Measurements from ENCODE around the gene MRPL24. TPM values are rescaled to one million over a fixed set of nuclear protein-coding genes. Genes with fewer than 3 reads are reported as not detected.

Gene MRPL24
- total RNA-seq, 1 donor from 2014 or later = 25.1 TPM

DNA sequence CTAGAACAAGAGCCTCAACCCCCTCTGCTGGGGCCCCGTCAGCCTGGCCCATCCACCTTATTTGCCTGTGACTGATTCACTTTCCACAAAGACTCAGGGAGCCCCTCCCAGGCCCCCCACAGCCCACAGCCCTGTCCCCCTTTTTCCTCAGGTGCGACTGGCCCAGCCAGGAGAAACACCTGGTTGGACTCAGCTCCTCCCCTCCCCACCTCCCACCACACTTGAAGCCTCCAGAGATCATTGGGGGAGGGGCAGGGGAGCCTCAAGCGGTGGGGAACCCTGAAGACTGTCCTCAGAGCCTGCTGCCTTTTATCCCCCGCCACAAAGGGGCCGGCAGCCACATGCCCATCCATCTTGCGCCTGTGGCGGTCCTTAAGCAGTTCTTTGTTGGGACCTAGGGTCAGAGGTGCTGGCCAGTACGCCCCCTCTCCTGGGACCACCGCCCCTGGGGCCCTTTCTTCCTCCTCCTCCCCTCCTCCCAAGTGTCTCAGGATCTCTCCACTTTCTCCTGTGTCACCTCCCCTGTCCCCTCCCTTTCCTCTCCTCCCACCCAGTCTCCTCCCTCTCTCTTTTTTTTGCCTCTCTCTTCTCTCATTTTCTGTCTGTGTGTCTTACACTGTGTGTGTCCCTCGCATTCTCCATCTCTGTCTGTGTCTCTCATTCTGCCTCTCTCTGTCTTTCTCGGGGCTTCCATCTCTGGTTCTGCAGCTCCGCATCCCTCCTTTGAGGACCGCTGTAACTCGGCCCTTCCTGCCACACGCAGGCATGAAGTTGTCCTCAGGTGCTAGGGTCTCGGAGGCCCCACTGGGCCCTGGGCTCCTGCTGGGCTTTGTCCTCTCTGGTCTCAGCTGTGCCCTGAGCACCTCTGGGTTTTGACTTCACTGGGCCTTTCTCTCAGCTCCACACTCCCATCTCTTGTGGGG lies 47.7 kb downstream of the MRPL24 start:
- peaks cover 5% of the 10 kb centered on the region for H3K9me3 Mint-ChIP-seq (ENCODE audit: unreplicated experiment)
- H3K27ac Mint-ChIP-seq (ENCODE audit: unreplicated experiment) = no peak overlapping the region
- H3K36me3 Mint-ChIP-seq (ENCODE audit: unreplicated experiment) = no peaks in the 10 kb centered on the region
- H3K4me3 Mint-ChIP-seq (ENCODE audit: unreplicated experiment) = peak overlapping the region; percentile 71
- TF ChIP-seq, protein P1, sequence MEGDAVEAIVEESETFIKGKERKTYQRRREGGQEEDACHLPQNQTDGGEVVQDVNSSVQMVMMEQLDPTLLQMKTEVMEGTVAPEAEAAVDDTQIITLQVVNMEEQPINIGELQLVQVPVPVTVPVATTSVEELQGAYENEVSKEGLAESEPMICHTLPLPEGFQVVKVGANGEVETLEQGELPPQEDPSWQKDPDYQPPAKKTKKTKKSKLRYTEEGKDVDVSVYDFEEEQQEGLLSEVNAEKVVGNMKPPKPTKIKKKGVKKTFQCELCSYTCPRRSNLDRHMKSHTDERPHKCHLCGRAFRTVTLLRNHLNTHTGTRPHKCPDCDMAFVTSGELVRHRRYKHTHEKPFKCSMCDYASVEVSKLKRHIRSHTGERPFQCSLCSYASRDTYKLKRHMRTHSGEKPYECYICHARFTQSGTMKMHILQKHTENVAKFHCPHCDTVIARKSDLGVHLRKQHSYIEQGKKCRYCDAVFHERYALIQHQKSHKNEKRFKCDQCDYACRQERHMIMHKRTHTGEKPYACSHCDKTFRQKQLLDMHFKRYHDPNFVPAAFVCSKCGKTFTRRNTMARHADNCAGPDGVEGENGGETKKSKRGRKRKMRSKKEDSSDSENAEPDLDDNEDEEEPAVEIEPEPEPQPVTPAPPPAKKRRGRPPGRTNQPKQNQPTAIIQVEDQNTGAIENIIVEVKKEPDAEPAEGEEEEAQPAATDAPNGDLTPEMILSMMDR (IDR thresholded peaks at IDR 0.05; ENCODE audit: partially characterized antibody, unreplicated experiment) = no peak
- peaks cover 38% of the 10 kb centered on the region for H3K27me3 Mint-ChIP-seq (ENCODE audit: unreplicated experiment)
- H3K4me1 Mint-ChIP-seq (ENCODE audit: low read depth, unreplicated experiment) = peaks cover 15% of the 10 kb centered on the region
- peak; percentile 44 for DNase-seq

DNA sequence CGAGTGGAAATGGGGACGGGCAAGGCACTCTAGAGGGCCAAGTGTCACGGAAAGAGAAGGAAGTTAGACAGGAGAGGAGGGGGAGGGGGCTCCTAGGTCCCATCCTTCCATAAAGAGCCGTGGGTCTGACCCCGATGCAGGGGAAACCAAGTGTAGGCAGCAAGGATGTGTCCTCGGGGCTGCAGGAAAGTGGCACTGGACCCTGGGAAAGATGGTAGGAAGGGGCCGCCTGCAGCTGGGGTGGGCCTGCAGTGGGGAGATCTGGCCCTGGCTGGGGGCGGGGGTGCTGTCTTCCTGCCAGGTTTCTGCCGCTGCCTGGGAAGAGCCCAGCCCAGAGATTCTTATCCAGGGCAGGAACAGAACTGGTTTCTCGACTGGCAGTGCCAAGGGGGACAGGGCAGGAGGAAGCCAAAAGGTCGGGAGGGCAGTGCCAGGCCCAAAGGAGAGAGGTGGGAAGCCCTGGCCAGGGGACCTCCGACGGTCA lies 48.4 kb downstream of the MRPL24 start:
- no peak for DNase-seq
- peaks cover 5% of the 10 kb centered on the region for H3K9me3 Mint-ChIP-seq (ENCODE audit: unreplicated experiment)
- TF ChIP-seq, protein P1 (IDR thresholded peaks at IDR 0.05; ENCODE audit: partially characterized antibody, unreplicated experiment) = no peak
- no peaks in the 10 kb centered on the region for H3K36me3 Mint-ChIP-seq (ENCODE audit: unreplicated experiment)
- peaks cover 15% of the 10 kb centered on the region for H3K4me1 Mint-ChIP-seq (ENCODE audit: low read depth, unreplicated experiment)
- peaks cover 33% of the 10 kb centered on the region for H3K27me3 Mint-ChIP-seq (ENCODE audit: unreplicated experiment)
- H3K4me3 Mint-ChIP-seq (ENCODE audit: unreplicated experiment) = peak overlapping the region; percentile 0
- no peak overlapping the region for H3K27ac Mint-ChIP-seq (ENCODE audit: unreplicated experiment)

DNA sequence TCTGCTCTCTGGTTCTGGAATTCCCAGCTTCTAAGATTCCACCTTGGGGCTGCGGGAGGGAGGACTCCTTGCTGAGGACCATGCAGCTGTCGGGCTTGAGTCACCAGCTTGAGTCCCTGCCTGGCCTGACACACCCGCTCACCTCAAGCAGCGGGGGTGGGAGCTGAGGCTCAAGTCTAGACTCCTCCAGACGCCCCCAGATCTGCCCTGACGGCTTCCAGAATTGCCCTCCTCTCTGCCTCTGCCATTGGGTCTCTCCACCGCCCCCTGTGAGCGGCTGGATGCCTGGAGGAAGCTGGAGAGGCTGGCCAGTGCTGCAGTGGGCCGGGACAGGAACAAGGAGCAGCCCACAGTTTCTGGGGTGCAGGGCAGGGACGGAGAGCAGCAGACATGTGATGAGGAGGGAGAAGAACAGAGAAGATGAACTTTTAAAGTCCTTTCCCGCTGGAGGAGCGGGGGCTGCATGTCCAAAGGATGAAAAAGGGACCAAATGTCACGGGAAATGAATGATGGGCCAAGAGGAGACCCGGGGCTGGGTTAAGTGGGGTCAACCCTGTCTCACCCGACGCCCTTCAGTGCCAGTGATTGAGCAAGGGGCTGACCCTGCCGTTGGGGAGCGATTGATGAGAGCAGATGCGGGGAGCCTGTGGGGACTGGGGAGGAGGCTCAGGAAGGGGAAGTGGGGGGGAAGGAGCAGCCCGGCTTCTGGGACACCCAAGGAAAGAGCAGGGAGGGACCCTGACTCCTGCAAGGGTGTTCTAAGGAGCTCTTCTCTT lies 49.0 kb downstream of the MRPL24 start:
- TF ChIP-seq, protein P1 (IDR thresholded peaks at IDR 0.05; ENCODE audit: partially characterized antibody, unreplicated experiment) = no peak
- Mint-ChIP-seq H3K36me3 (ENCODE audit: unreplicated experiment) (no peaks in the 10 kb centered on the region), H3K27ac (ENCODE audit: unreplicated experiment) (no peak overlapping the region), H3K4me1 (ENCODE audit: low read depth, unreplicated experiment) (peaks cover 15% of the 10 kb centered on the region), H3K27me3 (ENCODE audit: unreplicated experiment) (peaks cover 32% of the 10 kb centered on the region), H3K9me3 (ENCODE audit: unreplicated experiment) (peaks cover 5% of the 10 kb centered on the region), H3K4me3 (ENCODE audit: unreplicated experiment) (peak overlapping the region; percentile 0)
- DNase-seq = peak; percentile 50

DNA sequence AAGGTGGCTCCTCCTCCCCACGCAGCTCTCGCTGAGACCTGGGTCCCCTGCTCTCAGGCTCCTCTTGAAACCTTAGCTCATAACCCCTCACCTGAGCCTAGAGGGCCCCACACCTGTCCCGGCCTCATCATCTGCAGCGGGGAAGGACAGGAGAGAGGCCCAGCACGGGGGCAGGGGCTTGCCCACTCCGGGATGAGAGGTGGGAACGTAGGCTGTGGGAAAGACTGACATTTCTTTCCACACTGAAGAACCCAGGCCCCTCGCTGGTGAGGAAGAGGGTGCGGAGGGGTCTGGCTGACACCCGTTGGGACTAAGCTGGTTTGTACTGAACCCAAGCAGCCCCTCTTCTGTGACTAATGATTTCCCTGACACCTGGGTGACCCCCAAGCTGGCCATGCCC lies 49.7 kb downstream of the MRPL24 start:
- Mint-ChIP-seq H3K27ac (ENCODE audit: unreplicated experiment) (no peak overlapping the region), H3K9me3 (ENCODE audit: unreplicated experiment) (peaks cover 5% of the 10 kb centered on the region), H3K36me3 (ENCODE audit: unreplicated experiment) (no peaks in the 10 kb centered on the region), H3K4me1 (ENCODE audit: low read depth, unreplicated experiment) (peaks cover 15% of the 10 kb centered on the region), H3K4me3 (ENCODE audit: unreplicated experiment) (no peak overlapping the region), H3K27me3 (ENCODE audit: unreplicated experiment) (peaks cover 32% of the 10 kb centered on the region)
- no peak for DNase-seq
- TF ChIP-seq, protein P1 (IDR thresholded peaks at IDR 0.05; ENCODE audit: partially characterized antibody, unreplicated experiment) = no peak

Measured in glutamatergic neuron (in vitro differentiated cells).